OCI-LY3 (cell line): ENCODE results near the gene IMMP2L.

ENCODE experiments used
- CTCF ChIP-seq: fragments of 200-600, 300-600 bp; sonication (generic); IDR thresholded peaks from 2 replicates; pipeline ENCODE4 v1.5.1; 2014; ENCODE audit warnings: antibody characterized with exemption, low read length, low read depth
- EZH2phosphoT487 ChIP-seq: fragments of 200-600 bp; shearing (Covaris generic); IDR thresholded peaks from 2 replicates; pipeline ENCODE4 v1.6.1; 2018; ENCODE audit warnings: antibody characterized with exemption, mixed run types, low read depth

DNA sequence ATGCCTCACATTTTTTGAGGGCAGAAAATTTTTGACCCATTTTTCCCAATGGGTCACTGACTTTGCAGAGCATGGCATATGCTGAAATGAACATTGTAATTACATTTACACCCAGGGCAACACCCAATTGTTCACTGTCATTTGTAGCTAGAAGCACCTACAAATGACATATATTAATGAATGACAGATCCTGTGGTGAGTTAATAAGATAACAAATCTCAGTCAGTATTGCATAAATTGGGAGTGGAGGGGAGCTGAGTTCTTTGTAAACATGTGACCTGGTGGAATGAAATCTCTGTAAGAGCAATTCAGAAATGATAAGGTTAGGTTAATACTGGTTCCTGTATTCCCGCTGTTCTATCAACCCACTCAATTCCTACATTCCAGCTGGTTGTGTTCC lies 726.4 kb downstream of the IMMP2L start:
- no peak for TF ChIP-seq CTCF
- TF ChIP-seq EZH2phosphoT487: no peak
